Measurements from ENCODE around the gene MUC12.
A peak's percentile ranks its signal among the peaks of the same experiment; 100 is the strongest.
"Not testable (repeated sequence)": the region's sequence is repeated elsewhere in the genome, so short reads cannot be mapped to it uniquely, and the experiment has no call there.

Gene MUC12

DNA sequence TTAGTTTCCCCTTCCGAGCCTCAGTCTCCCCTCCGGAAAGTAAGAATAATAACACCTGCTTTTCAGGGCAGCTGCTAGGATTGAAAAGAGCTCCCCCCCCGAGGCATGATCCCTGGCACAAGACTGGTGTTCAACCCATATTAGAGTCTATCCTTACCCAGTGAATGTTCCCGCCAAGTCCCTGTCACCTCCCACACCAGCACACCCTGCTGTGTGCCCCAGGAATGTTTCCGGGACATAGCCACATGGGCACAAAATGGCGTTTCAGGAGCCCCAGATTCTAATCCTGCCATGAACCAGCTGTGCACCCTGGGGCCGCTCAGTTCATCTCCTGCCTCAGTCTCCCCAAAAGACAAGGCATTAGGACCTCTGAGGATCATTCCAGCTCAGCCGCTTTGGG is 51.1 kb downstream of the MUC12 start:
- Histone ChIP-seq H3K27ac (ENCODE audit: low read depth, low read length) (no peak overlapping the region), H3K27me3 (ENCODE audit: control insufficient read depth, insufficient read depth, low read length) (no peaks in the 10 kb centered on the region), H3K4me1 (ENCODE audit: control insufficient read depth, insufficient read depth, low read length) (peaks cover 16% of the 10 kb centered on the region)

DNA sequence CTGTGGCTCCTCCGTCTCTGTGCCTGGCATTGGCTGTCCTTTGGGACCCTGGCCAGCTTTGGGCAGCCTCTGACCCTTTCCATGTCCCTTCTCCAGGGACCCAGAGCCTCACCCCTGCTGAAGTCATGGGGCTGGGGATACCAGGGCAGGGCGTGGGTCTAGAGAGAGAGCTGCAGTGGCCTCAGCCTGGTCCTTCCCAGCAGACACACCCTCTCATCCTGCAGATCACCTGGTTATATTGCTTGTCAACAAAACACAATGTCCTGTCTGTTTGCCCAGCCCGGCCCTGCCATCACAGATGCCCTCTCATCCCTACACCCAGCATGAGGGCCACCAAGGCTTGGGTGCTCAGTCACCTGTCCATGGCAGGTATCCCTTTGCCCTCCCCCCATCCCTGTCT is 52.3 kb downstream of the MUC12 start:
- no peaks in the 10 kb centered on the region for H3K36me3 ChIP-seq (ENCODE audit: control insufficient read depth, insufficient read depth, low read length)
- no peaks in the 10 kb centered on the region for H3K9me3 ChIP-seq (ENCODE audit: control insufficient read depth, insufficient read depth, low read length)
- no peak overlapping the region for H3K9ac ChIP-seq (ENCODE audit: low read depth, low read length)
- no peaks in the 10 kb centered on the region for H3K27me3 ChIP-seq (ENCODE audit: control insufficient read depth, insufficient read depth, low read length)
- H3K27ac ChIP-seq (ENCODE audit: low read depth, low read length): no peak overlapping the region
- no peak overlapping the region for H3K4me3 ChIP-seq (ENCODE audit: low read depth, low read length)
- H3K4me1 ChIP-seq (ENCODE audit: control insufficient read depth, insufficient read depth, low read length): peaks cover 6% of the 10 kb centered on the region

More for the DNA sequence above, 51.1 kb downstream of the MUC12 start:
- no peak overlapping the region for H3K4me3 ChIP-seq (ENCODE audit: low read depth, low read length)
- no peaks in the 10 kb centered on the region for H3K9me3 ChIP-seq (ENCODE audit: control insufficient read depth, insufficient read depth, low read length)
- no peak overlapping the region for H3K9ac ChIP-seq (ENCODE audit: low read depth, low read length)
- H3K36me3 ChIP-seq (ENCODE audit: control insufficient read depth, insufficient read depth, low read length): no peaks in the 10 kb centered on the region

DNA sequence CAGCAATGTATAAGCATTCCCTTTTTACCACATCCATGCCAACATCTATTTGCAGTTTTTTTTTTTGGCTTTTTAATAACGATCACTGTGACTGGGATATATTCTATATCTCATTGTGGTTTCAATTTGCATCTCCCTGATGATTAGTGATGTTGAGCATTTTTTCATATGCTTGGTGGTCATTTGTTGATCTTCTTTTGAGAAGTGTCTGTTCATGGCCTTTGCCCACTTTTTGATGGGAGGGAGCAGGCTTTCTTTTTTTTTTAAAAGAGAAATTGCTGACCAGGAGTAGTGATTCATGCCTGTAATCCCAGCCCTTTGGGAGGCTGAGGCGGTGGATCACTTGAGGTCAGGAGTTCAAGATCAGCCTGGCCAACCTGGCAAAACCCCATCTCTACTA is 54.5 kb downstream of the MUC12 start:
- no peak overlapping the region for H3K27ac ChIP-seq (ENCODE audit: low read depth, low read length)
- no peaks in the 10 kb centered on the region for H3K27me3 ChIP-seq (ENCODE audit: control insufficient read depth, insufficient read depth, low read length)
- H3K4me1 ChIP-seq (ENCODE audit: control insufficient read depth, insufficient read depth, low read length): peaks cover 3% of the 10 kb centered on the region; the same call in 1 of the 2 replicates
- H3K9ac ChIP-seq (ENCODE audit: low read depth, low read length): no peak overlapping the region
- H3K36me3 ChIP-seq (ENCODE audit: control insufficient read depth, insufficient read depth, low read length): no peaks in the 10 kb centered on the region
- H3K9me3 ChIP-seq (ENCODE audit: control insufficient read depth, insufficient read depth, low read length): no peaks in the 10 kb centered on the region
- no peak overlapping the region for H3K4me3 ChIP-seq (ENCODE audit: low read depth, low read length)

DNA sequence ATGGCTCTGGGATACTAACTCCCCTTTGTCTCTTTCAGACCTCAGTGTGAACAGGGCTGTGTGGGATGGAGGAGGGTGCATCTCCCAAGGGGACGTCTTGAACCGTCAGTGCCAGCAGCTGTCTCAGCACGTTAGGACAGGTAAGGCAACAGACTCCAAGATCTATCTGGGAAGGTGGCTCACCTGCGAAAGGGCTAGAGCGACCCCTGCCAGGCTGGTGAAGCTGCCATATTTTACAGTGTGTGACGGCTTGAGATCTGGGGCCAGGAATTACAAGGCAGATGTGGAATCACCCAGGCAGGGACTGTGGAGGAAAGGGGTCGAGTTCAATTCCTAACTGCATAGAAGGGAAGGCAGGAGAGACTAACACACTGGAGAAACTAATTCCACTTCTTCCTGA is 61.7 kb downstream of the MUC12 start:
- H3K36me3 ChIP-seq (ENCODE audit: control insufficient read depth, insufficient read depth, low read length): no peaks in the 10 kb centered on the region
- no peak overlapping the region for H3K27ac ChIP-seq (ENCODE audit: low read depth, low read length)
- no peak overlapping the region for H3K4me3 ChIP-seq (ENCODE audit: low read depth, low read length)
- H3K27me3 ChIP-seq (ENCODE audit: control insufficient read depth, insufficient read depth, low read length): no peaks in the 10 kb centered on the region
- H3K4me1 ChIP-seq (ENCODE audit: control insufficient read depth, insufficient read depth, low read length): no peaks in the 10 kb centered on the region
- no peaks in the 10 kb centered on the region for H3K9me3 ChIP-seq (ENCODE audit: control insufficient read depth, insufficient read depth, low read length)
- H3K9ac ChIP-seq (ENCODE audit: low read depth, low read length): no peak overlapping the region

DNA sequence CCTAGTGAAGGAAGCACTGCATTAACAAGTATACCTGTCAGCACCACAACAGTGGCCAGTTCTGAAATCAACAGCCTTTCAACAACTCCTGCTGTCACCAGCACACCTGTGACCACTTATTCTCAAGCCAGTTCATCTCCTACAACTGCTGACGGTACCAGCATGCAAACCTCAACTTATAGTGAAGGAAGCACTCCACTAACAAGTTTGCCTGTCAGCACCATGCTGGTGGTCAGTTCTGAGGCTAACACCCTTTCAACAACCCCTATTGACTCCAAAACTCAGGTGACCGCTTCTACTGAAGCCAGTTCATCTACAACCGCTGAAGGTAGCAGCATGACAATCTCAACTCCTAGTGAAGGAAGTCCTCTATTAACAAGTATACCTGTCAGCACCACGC is 66.6 kb downstream of the MUC12 start:
- no peaks in the 10 kb centered on the region for H3K27me3 ChIP-seq (ENCODE audit: control insufficient read depth, insufficient read depth, low read length)
- no peak overlapping the region for H3K9ac ChIP-seq (ENCODE audit: low read depth, low read length)
- H3K4me1 ChIP-seq (ENCODE audit: control insufficient read depth, insufficient read depth, low read length): no peaks in the 10 kb centered on the region
- H3K36me3 ChIP-seq (ENCODE audit: control insufficient read depth, insufficient read depth, low read length): no peaks in the 10 kb centered on the region
- no peak overlapping the region for H3K4me3 ChIP-seq (ENCODE audit: low read depth, low read length)
- no peaks in the 10 kb centered on the region for H3K9me3 ChIP-seq (ENCODE audit: control insufficient read depth, insufficient read depth, low read length)
- H3K27ac ChIP-seq (ENCODE audit: low read depth, low read length): no peak overlapping the region

DNA sequence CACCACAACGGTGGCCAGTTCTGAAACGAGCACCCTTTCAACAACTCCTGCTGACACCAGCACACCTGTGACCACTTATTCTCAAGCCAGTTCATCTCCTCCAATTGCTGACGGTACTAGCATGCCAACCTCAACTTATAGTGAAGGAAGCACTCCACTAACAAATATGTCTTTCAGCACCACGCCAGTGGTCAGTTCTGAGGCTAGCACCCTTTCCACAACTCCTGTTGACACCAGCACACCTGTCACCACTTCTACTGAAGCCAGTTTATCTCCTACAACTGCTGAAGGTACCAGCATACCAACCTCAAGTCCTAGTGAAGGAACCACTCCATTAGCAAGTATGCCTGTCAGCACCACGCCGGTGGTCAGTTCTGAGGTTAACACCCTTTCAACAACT is 71.9 kb downstream of the MUC12 start:
- not testable (repeated sequence) for H3K9me3 ChIP-seq (ENCODE audit: control insufficient read depth, insufficient read depth, low read length); H3K27ac ChIP-seq (ENCODE audit: low read depth, low read length); H3K9ac ChIP-seq (ENCODE audit: low read depth, low read length); H3K4me1 ChIP-seq (ENCODE audit: control insufficient read depth, insufficient read depth, low read length); H3K27me3 ChIP-seq (ENCODE audit: control insufficient read depth, insufficient read depth, low read length); H3K4me3 ChIP-seq (ENCODE audit: low read depth, low read length); H3K36me3 ChIP-seq (ENCODE audit: control insufficient read depth, insufficient read depth, low read length)

DNA sequence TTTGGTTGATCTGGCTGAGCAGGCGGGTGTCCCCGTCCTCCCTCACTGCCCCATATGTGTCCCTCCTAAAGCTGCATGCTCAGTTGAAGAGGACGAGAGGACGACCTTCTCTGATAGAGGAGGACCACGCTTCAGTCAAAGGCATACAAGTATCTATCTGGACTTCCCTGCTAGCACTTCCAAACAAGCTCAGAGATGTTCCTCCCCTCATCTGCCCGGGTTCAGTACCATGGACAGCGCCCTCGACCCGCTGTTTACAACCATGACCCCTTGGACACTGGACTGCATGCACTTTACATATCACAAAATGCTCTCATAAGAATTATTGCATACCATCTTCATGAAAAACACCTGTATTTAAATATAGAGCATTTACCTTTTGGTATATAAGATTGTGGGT is 89.0 kb downstream of the MUC12 start:
- Histone ChIP-seq H3K4me1 (ENCODE audit: control insufficient read depth, insufficient read depth, low read length) (no peaks in the 10 kb centered on the region), H3K9me3 (ENCODE audit: control insufficient read depth, insufficient read depth, low read length) (no peaks in the 10 kb centered on the region), H3K9ac (ENCODE audit: low read depth, low read length) (no peak overlapping the region), H3K27ac (ENCODE audit: low read depth, low read length) (no peak overlapping the region), H3K27me3 (ENCODE audit: control insufficient read depth, insufficient read depth, low read length) (peaks cover 4% of the 10 kb centered on the region; the same call in 1 of the 2 replicates), H3K36me3 (ENCODE audit: control insufficient read depth, insufficient read depth, low read length) (no peaks in the 10 kb centered on the region), H3K4me3 (ENCODE audit: low read depth, low read length) (no peak overlapping the region)

DNA sequence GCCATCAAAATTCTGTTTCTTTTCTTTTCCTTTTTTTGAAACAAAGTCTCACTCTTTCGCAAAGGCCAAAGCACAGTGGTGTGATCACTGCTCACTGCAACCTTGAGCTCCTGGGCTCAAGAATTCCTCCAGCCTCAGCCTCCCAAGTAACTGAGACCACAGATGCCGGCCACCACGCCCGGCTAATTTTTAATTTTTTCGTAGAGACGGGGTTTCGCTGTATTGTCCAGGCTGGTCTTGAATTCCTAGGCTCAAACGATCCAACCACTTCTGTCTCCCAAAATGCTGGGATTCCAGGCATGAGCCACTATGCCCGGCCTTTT is 90.2 kb downstream of the MUC12 start:
- no peak overlapping the region for H3K9ac ChIP-seq (ENCODE audit: low read depth, low read length)
- no peaks in the 10 kb centered on the region for H3K9me3 ChIP-seq (ENCODE audit: control insufficient read depth, insufficient read depth, low read length)
- H3K4me1 ChIP-seq (ENCODE audit: control insufficient read depth, insufficient read depth, low read length): no peaks in the 10 kb centered on the region
- H3K27ac ChIP-seq (ENCODE audit: low read depth, low read length): no peak overlapping the region
- peaks cover 8% of the 10 kb centered on the region; the same call in 1 of the 2 replicates for H3K27me3 ChIP-seq (ENCODE audit: control insufficient read depth, insufficient read depth, low read length)
- H3K4me3 ChIP-seq (ENCODE audit: low read depth, low read length): no peak overlapping the region
- H3K36me3 ChIP-seq (ENCODE audit: control insufficient read depth, insufficient read depth, low read length): no peaks in the 10 kb centered on the region

DNA sequence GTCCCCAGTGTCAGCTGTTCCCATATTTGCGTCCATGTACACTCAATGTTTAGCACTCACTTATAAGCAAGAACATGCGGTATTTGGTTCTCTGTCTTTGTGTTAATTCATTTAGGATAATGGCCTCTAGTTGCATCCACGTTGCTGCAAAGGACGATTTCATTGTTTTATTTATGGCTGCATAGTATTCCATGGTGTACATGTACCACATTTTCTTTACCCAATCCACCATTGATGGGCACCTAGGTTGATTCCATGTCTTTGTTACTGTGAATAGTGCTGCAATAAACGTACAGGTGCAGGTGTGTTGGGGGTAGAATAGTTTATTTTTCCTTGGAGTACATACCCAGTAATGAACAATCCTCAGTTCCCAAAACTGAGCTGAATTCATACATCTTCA is 91.6 kb downstream of the MUC12 start:
- no peaks in the 10 kb centered on the region for H3K4me1 ChIP-seq (ENCODE audit: control insufficient read depth, insufficient read depth, low read length)
- H3K9ac ChIP-seq (ENCODE audit: low read depth, low read length): no peak overlapping the region
- H3K36me3 ChIP-seq (ENCODE audit: control insufficient read depth, insufficient read depth, low read length): no peaks in the 10 kb centered on the region
- no peak overlapping the region for H3K27ac ChIP-seq (ENCODE audit: low read depth, low read length)
- no peak overlapping the region for H3K4me3 ChIP-seq (ENCODE audit: low read depth, low read length)
- H3K9me3 ChIP-seq (ENCODE audit: control insufficient read depth, insufficient read depth, low read length): no peaks in the 10 kb centered on the region
- H3K27me3 ChIP-seq (ENCODE audit: control insufficient read depth, insufficient read depth, low read length): peaks cover 4% of the 10 kb centered on the region; the same call in 1 of the 2 replicates

DNA sequence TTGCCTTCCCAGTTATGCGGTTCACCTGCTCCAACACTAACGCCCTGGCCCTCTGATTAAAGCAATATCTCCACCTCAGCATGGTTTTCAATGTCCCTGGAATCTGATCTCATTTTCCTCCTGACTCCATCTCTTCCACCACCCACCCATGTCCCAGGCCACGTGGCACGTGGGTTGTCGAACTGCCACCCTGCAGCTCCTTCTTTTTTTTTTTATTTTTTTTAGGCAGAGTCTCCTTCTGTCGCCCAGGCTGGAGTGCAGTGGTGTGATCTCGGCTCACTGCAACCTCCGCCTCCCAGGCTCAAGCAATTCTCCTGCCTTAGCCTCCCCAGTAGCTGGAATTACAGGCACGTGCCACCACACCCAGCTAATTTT is 94.8 kb downstream of the MUC12 start:
- not testable (repeated sequence) for H3K27me3 ChIP-seq (ENCODE audit: control insufficient read depth, insufficient read depth, low read length); H3K4me1 ChIP-seq (ENCODE audit: control insufficient read depth, insufficient read depth, low read length); H3K9me3 ChIP-seq (ENCODE audit: control insufficient read depth, insufficient read depth, low read length); H3K4me3 ChIP-seq (ENCODE audit: low read depth, low read length); H3K36me3 ChIP-seq (ENCODE audit: control insufficient read depth, insufficient read depth, low read length); H3K27ac ChIP-seq (ENCODE audit: low read depth, low read length); H3K9ac ChIP-seq (ENCODE audit: low read depth, low read length)

DNA sequence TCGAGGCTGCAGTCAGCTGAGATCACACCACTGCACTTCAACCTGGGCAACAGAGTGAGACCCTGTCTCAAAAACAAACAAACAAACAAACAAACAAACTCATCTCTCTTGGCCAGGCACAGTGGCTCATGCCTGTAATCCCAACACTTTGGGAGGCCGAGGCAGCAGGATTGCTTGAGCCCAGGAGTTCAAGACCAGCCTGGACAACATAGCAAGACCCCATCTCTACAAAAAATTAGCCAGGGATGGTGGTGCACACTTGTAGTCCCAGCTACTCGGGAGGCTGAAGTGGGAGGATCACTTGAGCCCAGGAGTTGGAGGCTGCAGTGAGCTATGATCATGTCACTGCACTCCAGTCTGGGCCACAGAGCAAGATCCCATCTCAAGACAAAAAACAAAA is 95.8 kb downstream of the MUC12 start:
- H3K27ac ChIP-seq (ENCODE audit: low read depth, low read length); H3K4me1 ChIP-seq (ENCODE audit: control insufficient read depth, insufficient read depth, low read length); H3K4me3 ChIP-seq (ENCODE audit: low read depth, low read length); H3K27me3 ChIP-seq (ENCODE audit: control insufficient read depth, insufficient read depth, low read length); H3K36me3 ChIP-seq (ENCODE audit: control insufficient read depth, insufficient read depth, low read length); H3K9me3 ChIP-seq (ENCODE audit: control insufficient read depth, insufficient read depth, low read length); H3K9ac ChIP-seq (ENCODE audit: low read depth, low read length): not testable (repeated sequence)

DNA sequence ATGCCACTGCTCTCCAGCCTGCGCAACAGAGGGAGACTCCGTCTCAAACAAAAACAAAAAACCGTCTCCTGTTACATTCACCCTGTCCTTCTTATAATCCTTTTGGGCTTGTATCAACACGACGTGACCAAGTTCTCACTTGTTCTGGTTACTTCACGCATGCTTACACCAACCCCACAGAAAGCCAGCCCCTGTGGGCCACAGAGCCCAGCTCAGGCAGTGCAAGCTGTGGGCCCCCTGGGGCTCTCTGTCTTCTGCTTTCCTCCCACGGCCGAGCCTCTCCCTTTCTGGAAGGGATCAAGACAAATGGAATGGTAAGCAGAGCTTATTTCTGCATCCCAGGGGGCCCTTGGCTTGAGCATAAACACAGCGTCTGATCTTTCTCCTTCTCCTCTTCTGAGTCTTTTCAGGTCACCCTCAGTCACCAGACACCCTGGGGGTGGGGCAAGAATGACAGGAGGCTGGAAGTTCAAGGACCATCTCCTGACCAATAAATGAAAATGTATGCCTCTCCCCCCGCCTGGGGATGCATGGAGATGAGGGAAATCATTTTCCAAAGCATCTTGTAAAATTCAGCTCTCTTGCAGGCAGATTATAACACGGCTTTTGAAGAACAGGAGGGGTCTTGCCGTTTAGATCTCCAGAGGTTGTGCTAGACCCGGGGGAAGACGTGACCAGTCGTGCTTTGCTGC is 96.9 kb downstream of the MUC12 start:
- no peak overlapping the region for H3K9ac ChIP-seq (ENCODE audit: low read depth, low read length)
- 0 out of 2 replicates have a peak, but pooled peaks cover 3% of the 10 kb centered on the region for H3K27me3 ChIP-seq (ENCODE audit: control insufficient read depth, insufficient read depth, low read length)
- no peak overlapping the region for H3K4me3 ChIP-seq (ENCODE audit: low read depth, low read length)

More for the DNA sequence above, 96.9 kb downstream of the MUC12 start:
- H3K36me3 ChIP-seq (ENCODE audit: control insufficient read depth, insufficient read depth, low read length): no peaks in the 10 kb centered on the region
- H3K27ac ChIP-seq (ENCODE audit: low read depth, low read length): peak overlapping the region; percentile 70
- peaks cover 9% of the 10 kb centered on the region; the same call in 1 of the 2 replicates for H3K4me1 ChIP-seq (ENCODE audit: control insufficient read depth, insufficient read depth, low read length)
- no peaks in the 10 kb centered on the region for H3K9me3 ChIP-seq (ENCODE audit: control insufficient read depth, insufficient read depth, low read length)
